Osteoblast (primary cell): ENCODE measurements around the gene ERC1. TPM values are rescaled to one million over a fixed set of nuclear protein-coding genes. Genes with fewer than 3 reads are reported as not detected.

Source experiments
- DNase-seq: peaks from one replicate; pipeline ENCODE4 v3.0.0; 2011; ENCODE audit warnings: low spot score, mixed read lengths; ENCODE audit not compliant: insufficient read length; ENCODE audit errors: missing footprints
- H2AFZ ChIP-seq: 2 replicates; pipeline ENCODE4 v1.6.0; 2011; ENCODE audit warnings: mild to moderate bottlenecking, low read length
- H3K27ac ChIP-seq: 2 replicates; pipeline ENCODE4 v1.5.1; 2011; ENCODE audit warnings: mild to moderate bottlenecking, low read depth, low read length, moderate library complexity
- H3K27me3 ChIP-seq: 2 replicates; pipeline ENCODE4 v1.6.0; 2012; ENCODE audit warnings: mild to moderate bottlenecking, control low read depth, inconsistent platforms, low read length, moderate library complexity; ENCODE audit not compliant: insufficient read depth
- H3K36me3 ChIP-seq: 2 replicates; pipeline ENCODE4 v1.5.1; 2011; ENCODE audit warnings: mild to moderate bottlenecking, low read length, control low read depth, moderate library complexity; ENCODE audit not compliant: insufficient read depth
- H3K4me1 ChIP-seq: 2 replicates; pipeline ENCODE4 v1.5.1; 2011; ENCODE audit warnings: mild to moderate bottlenecking, low read length, control low read depth, moderate library complexity; ENCODE audit not compliant: insufficient read depth
- H3K4me2 ChIP-seq: 2 replicates; pipeline ENCODE4 v1.6.0; 2011; ENCODE audit warnings: mild to moderate bottlenecking, low read length; ENCODE audit not compliant: insufficient read depth
- H3K4me3 ChIP-seq: fragments of 200-600 bp; sonication (generic); 3 replicates; pipeline ENCODE4 v1.5.1; 2012; ENCODE audit warnings: mild to moderate bottlenecking, low read length, inconsistent platforms; ENCODE audit not compliant: insufficient read depth
- H3K79me2 ChIP-seq: 2 replicates; pipeline ENCODE4 v1.6.0; 2012; ENCODE audit warnings: mild to moderate bottlenecking, low read length, control low read depth, inconsistent platforms; ENCODE audit not compliant: insufficient read depth
- H3K9me3 ChIP-seq: 2 replicates; pipeline ENCODE4 v1.5.1; 2011; ENCODE audit warnings: low read depth, low read length, control low read depth
- H4K20me1 ChIP-seq: 2 replicates; pipeline ENCODE4 v1.6.0; 2012; ENCODE audit warnings: mild to moderate bottlenecking, low read length, control low read depth; ENCODE audit not compliant: insufficient read depth
- CTCF ChIP-seq: IDR thresholded peaks from 2 replicates; pipeline ENCODE4 v1.5.1; 2011; ENCODE audit warnings: mild to moderate bottlenecking, low read depth, low read length, moderate library complexity; ENCODE audit errors: extremely low read depth
- total RNA-seq: library from RNA; depleted of rRNA; stranded (reverse); fragments of >200 nt; gene quantifications from 2 replicates; pipeline ENCODE4 v1.2.3, GENCODE V29; 2012

The ERC1 gene
- total RNA-seq, 1 donor: 36.2 TPM

GRCh38 chr12:1171657-1172408, 180.8 kb downstream of the ERC1 start:
- no peak for DNase-seq
- Histone ChIP-seq H3K36me3 (no peaks in the 10 kb centered on the region), H4K20me1 (no peaks in the 10 kb centered on the region), H3K79me2 (no peaks in the 10 kb centered on the region), H3K4me3 (no peak overlapping the region), H3K4me1 (no peaks in the 10 kb centered on the region), H3K4me2 (no peak overlapping the region), H3K27me3 (no peaks in the 10 kb centered on the region), H2AFZ (no peak overlapping the region), H3K9me3 (no peaks in the 10 kb centered on the region), H3K27ac (no peak overlapping the region)
- no peak for TF ChIP-seq CTCF

DNA sequence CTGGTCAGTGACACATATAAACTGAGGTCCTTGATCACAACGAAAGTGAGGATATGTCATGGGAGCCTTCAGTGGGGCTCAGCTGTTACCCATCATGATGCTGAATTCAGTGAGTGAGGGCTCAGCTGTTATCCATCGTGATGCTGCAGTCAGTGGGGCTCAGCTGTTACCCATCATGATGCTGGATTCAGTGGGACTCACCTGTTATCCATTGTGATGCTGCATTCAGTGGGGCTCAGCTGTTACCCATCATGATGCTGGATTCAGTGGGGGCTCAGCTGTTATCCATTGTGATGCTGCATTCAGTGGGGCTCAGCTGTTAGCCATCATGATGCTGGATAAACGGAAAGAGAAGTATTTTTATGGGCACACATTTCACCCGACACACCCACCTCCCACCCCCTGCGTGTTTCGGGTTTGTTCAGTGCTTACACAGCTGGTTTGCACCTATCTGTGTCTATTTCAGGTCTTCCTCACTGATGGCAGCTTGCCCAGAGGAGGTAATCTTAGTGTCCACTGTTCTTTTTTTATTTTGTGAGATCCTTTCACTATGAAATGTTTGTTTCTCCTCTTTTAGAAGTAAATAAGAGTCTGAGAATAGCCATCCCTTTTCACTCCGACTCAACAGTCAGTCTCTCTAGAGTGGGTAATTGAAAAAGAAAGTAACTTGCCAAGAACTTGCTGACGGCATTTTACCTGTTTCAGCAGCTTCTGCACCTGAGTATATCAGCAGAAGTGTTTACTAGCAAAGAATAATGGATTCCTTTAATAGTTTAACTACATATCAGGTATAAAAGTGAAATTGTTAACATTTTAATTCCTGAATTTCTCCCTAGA, 183.0 kb downstream of the ERC1 start:
- H3K4me2 ChIP-seq: no peak overlapping the region
- H3K4me3 ChIP-seq: no peak overlapping the region
- H3K9me3 ChIP-seq: no peaks in the 10 kb centered on the region
- no peaks in the 10 kb centered on the region for H3K27me3 ChIP-seq
- no peaks in the 10 kb centered on the region for H4K20me1 ChIP-seq
- no peaks in the 10 kb centered on the region for H3K36me3 ChIP-seq
- DNase-seq: no peak
- no peak for TF ChIP-seq CTCF
- H3K4me1 ChIP-seq: no peaks in the 10 kb centered on the region
- no peak overlapping the region for H2AFZ ChIP-seq
- H3K27ac ChIP-seq: no peak overlapping the region
- peaks cover 2% of the 10 kb centered on the region for H3K79me2 ChIP-seq

GRCh38 chr12:1174659-1175058, 183.6 kb downstream of the ERC1 start:
- Histone ChIP-seq H3K9me3 (no peaks in the 10 kb centered on the region), H3K4me2 (no peak overlapping the region), H3K36me3 (no peaks in the 10 kb centered on the region), H3K27ac (no peak overlapping the region), H3K27me3 (no peaks in the 10 kb centered on the region), H3K4me3 (no peak overlapping the region), H3K4me1 (no peaks in the 10 kb centered on the region), H4K20me1 (no peaks in the 10 kb centered on the region), H2AFZ (no peak overlapping the region), H3K79me2 (peaks cover 2% of the 10 kb centered on the region)
- DNase-seq: no peak
- TF ChIP-seq CTCF: no peak

- H3K79me2 ChIP-seq: peaks cover 2% of the 10 kb centered on the region
- no peak overlapping the region for H2AFZ ChIP-seq
- no peaks in the 10 kb centered on the region for H3K36me3 ChIP-seq
- no peaks in the 10 kb centered on the region for H4K20me1 ChIP-seq
- peaks cover 3% of the 10 kb centered on the region for H3K4me1 ChIP-seq
- TF ChIP-seq CTCF: no peak
- no peak overlapping the region for H3K4me2 ChIP-seq
- H3K4me3 ChIP-seq: no peak overlapping the region
- H3K27ac ChIP-seq: no peak overlapping the region
- no peaks in the 10 kb centered on the region for H3K27me3 ChIP-seq
- no peaks in the 10 kb centered on the region for H3K9me3 ChIP-seq
- DNase-seq: no peak
These were observed 185.2 kb downstream of the ERC1 start for GRCh38 chr12:1176191-1176590.
